ENCODE measurements around the gene CYP3A4. TPM values are rescaled to one million over a fixed set of nuclear protein-coding genes. Genes with fewer than 3 reads are reported as not detected.
"Not testable (repeated sequence)": the region's sequence is repeated elsewhere in the genome, so short reads cannot be mapped to it uniquely, and the experiment has no call there.

CYP3A4 gene
- total RNA-seq, 1 donor from 2014 or later: not detected

GRCh38 chr7:99751322-99752052, 32.5 kb downstream of the CYP3A4 start:
- DNase-seq: not testable (repeated sequence)

DNA sequence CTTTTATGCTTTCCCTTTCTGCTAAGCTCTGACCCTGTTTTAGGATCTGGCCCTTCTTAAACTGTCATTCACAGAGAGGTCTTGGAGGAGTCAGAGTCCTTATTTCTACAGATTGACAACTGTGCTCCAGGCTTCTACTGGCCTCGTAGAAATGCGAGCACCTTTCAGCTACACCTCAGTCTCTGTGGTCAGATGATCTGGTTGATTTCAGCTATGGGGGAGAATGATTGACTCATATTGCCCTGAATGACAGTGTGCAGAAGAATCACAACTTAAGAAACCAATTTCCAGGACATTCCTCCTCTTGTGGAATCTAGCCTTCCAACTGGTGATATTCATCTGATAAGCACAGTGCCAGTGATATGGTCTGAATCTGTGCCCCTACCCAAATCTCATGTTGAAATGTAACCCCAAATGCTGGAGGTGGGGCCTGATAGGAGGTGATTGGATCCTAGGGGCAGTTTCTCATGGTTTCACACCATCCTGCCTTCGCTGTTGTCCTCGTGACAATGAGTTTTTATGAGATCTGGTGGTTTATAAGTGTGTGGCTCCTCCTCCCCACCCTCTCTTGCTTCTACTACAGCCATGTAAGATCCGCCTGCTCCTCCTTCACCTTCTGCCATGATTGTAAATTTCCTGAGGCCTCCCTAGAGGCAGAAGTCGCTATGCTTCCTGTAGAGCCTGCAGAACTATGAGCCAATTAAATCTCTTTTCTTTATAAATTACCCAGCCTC, 35.0 kb downstream of the CYP3A4 start:
- DNase-seq: no peak

DNA sequence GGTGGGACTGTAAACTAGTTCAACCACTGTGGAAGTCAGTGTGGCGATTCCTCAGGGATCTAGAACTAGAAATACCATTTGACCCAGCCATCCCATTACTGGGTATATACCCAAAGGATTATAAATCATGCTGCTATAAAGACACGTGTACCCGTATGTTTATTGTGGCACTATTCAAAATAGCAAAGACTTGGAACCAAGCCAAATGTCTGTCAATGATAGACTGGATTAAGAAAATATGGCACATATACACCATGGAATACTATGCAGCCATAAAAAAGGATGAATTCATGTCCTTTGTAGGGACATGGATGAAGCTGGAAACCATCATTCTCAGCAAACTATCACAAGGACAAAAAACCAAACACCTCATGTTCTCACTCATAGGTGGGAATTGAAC, 37.1 kb downstream of the CYP3A4 start:
- not testable (repeated sequence) for DNase-seq

GRCh38 chr7:99745395-99745794, 38.6 kb downstream of the CYP3A4 start:
- DNase-seq: not testable (repeated sequence)

DNA sequence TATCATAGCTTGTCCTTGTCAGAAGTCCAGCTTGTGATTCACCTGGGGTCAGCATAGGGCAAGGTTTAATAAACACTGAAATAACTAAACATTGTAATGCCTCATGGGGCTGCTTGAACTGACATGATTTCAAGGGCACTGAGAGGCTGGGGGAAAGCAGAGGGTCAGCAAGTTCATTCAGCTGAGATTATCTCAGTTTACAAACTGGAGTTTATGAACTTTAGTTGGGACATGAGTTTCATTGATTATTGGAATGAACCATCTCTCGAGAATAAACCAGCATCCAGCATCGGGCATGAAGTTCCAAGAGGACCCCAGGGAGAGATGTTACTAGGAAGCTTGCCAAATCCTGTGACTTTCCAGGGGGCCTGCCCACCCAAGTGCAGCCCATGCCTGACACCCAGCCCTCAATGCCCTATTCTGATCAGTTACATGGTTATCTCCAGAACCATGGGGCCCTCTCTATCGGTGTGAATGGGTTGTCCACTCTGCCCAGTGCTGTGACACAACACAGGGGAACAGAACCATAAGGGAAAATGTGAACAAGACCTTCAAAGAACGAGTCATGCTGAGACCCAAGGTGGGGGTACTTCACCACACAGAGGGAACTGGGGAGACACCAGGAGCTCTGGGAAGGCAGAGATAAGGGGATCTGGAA, 41.1 kb downstream of the CYP3A4 start:
- DNase-seq: no peak

GRCh38 chr7:99741441-99741795, 42.6 kb downstream of the CYP3A4 start:
- DNase-seq: no peak

DNA sequence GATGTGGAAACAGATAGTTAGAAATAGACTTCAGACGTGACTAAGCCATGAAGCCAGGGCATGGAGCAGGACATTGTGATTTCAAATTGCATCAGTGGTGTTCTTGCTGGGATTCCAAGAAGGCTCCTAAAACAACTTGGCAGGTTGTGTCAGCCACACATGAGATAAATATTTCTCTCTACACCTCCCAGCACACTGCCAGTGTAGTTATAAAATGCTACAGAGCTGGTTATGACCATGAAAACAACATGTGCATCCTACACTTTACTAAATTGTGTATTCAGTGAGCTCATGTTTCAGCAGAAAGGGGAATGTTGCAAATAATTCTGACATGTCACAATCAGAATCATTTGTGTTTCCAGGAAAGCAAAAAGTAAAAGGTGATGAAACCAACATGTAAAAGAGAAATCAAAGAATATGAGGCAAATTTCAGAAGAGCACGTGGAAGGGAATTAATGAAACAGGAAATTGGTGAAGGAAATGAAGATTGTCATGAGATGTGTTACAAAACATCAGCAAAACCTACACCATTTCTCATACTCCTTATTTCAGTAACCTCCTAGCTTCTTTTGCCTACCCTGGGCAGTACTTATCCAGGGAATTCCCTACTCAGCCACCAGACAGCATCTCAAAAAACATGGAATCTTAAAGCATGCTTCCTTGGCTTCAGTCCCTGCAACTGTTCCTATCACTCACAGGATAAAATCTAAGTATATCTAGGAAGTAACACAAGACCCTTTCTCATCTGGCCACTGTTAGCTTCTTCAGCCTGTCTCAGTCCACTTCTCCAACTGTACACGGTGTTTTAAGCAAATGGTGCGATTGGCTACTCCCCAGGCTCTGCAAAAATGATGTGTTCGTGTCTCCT, 43.2 kb downstream of the CYP3A4 start:
- no peak for DNase-seq

DNA sequence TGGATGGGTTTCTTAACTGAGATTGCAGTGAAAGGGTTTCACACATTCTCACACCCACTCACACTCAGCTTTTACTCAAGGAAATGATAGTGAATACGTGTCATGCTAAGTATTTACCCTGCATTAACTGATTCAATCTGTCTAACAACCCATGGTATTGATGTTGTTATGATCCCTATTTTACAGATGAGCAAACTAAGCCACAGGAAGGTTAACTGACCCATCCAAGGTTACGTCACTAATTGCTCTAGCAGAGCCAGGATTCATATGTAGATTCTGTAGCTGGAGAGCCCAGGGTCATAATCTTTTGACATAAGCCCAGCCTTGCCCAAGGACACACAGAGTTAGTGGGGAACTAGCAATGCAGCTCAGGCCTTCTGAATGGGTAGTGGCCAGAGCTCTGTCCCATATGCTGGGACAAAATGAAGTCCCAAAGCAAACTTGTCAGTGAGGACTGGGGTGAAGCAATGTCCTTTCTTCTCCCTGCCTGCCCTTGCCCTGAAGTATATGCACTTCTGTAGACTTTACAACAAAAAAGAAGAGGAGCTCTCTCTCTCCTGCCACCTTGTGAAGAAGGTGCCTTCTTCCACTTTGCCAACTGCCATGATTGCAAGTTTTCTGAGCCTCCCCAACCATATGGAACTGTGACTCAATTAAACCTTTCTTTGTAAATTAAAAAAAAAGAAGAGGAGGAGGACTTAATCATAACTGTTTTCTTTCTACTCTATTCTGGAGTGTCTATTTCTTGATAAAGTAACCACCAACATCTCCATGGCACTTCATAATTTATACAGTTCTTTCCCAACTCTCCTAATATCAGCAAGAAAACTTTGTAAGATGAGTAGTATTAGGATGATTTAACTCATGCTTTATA, 44.0 kb downstream of the CYP3A4 start:
- no peak for DNase-seq

DNA sequence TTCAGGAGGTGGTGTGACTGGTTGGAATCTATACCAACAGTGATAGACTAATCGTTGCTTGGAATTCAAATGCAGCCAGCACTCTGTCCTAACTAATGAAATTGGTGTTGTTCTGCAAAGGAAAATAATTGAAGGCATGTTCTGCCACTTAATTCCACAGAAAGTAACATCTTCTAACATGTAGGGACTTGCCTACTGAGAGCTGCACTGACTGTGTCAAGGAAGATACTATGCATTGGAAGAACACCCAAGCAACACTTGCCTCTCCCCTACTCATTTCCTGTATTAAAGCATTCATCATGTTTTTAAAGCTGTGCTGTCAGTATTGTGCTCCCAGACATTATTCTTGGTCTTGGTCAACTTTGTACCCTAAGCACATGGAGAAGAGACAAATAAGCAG, 46.3 kb downstream of the CYP3A4 start:
- DNase-seq: no peak

GRCh38 chr7:99736667-99737066, 47.3 kb downstream of the CYP3A4 start:
- not testable (repeated sequence) for DNase-seq

DNA sequence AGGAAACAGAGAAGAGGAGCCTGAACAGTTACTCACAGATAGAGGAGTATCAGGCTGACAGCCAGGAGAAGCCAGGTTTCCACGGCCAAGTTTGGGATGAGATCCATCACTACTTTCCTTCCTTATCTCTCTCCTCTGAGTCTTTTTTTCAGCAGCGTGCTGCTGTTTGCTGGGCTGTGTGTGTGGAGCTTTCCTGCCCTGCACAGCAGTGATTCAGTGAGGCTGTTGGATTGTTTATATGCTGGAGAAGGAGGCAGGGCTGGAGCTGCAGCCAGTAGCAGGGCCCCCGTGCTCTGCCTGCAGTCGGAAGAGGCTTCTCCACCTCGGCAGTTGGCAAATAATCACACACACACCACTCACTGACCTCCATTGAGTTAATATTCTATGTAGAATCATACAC, 49.0 kb downstream of the CYP3A4 start, which contains the start of gene CYP3A7:
TSS of gene CYP3A7 (minus strand) at position 210 of the 400 bp plus-strand sequence. CDS start at position 107, 103 bp downstream.
- no peak for DNase-seq

- no peak for DNase-seq
Observed at GRCh38 chr7:99733448-99733847, 50.5 kb downstream of the CYP3A4 start.

GRCh38 chr7:99733003-99733402, 51.0 kb downstream of the CYP3A4 start:
- no peak for DNase-seq

DNA sequence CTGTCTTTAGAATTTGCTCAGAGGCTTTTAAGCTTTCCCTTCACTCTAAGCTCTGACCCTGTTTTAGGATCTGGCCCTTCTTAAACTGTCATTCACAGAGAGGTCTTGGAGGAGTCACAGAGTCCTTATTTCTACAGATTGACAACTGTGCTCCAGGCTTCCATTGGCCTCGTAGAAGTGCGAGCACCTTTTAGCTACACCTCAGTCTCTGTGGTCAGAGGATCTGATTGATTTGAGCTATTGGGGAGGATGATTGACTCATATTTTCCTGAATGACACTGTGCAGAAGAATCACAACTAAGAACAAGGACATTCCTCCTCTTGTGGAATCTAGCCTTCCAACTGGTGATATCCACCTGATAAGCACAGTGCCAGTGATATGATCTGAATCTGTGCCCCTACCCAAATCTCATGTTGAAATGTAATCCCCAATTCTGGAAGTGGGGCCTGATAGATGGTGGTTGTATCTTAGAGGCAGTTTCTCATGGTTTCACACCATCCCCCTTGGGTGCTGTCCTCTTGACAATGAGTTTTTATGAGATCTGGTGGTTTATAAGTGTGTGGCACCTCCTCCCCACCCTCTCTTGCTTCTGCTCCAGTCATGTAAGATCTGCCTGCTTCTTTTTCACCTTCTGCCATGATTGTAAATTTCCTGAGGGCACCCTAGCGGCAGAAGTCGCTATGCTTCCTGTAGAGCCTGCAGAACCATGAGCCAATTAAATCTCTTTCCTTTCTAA, 52.2 kb downstream of the CYP3A4 start:
- DNase-seq: no peak

- no peak for DNase-seq
Observed at GRCh38 chr7:99730992-99731391, 53.0 kb downstream of the CYP3A4 start.

DNA sequence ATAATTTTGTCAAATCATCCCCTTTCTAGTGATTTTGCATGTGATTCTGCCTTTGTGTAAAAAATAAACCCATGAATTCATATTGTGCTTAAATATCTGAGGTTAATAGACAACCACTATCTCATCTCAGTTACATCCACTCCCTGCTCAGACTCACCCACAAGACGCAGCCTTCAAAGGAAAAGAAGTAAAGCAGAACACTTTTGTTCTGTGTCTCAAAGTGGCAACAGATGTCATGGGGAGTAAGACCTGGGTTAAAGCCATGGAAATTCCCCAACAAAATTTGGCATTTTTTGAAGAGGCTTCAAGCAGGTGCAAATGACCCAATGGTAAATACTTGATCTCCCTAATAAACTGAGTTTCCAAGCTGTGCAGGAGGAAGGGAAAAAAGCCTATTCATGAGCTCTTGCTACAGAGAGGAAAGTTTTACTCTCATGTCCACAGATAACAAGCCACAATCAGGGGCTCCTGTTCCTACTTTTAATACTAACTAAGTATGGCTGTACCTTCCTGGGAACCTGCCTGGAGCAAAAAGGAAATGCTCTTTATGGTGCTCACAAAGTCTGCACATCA, 53.7 kb downstream of the CYP3A4 start:
- no peak for DNase-seq

GRCh38 chr7:99729486-99730237, 54.3 kb downstream of the CYP3A4 start:
- DNase-seq: no peak

GRCh38 chr7:99728615-99729014, 55.4 kb downstream of the CYP3A4 start:
- no peak for DNase-seq

GRCh38 chr7:99723201-99723600, 60.8 kb downstream of the CYP3A4 start:
- not testable (repeated sequence) for DNase-seq

All from occipital lobe (tissue), 2 donors.